ENCODE results near the gene REG3G.

DNA sequence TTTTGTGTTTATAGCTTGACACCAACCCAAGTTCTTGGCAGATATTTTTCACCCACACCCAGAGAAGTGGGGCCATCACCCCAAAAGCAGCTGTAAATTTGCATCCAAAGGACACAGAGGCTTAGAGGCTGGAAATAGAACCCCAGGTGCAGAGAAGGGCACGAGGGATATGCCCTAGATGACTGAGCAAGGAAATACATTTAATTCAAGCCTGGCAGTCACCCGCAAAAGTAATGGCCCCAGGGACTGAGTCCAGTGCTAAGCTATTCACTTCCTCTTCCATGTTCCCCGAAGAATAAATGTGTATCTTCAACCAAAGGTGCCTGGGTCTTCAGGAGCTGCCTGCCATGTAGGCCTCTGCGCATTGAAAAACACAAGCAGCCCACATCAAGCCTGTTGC lies 14.0 kb upstream of the REG3G start:
- TF ChIP-seq, protein P1, sequence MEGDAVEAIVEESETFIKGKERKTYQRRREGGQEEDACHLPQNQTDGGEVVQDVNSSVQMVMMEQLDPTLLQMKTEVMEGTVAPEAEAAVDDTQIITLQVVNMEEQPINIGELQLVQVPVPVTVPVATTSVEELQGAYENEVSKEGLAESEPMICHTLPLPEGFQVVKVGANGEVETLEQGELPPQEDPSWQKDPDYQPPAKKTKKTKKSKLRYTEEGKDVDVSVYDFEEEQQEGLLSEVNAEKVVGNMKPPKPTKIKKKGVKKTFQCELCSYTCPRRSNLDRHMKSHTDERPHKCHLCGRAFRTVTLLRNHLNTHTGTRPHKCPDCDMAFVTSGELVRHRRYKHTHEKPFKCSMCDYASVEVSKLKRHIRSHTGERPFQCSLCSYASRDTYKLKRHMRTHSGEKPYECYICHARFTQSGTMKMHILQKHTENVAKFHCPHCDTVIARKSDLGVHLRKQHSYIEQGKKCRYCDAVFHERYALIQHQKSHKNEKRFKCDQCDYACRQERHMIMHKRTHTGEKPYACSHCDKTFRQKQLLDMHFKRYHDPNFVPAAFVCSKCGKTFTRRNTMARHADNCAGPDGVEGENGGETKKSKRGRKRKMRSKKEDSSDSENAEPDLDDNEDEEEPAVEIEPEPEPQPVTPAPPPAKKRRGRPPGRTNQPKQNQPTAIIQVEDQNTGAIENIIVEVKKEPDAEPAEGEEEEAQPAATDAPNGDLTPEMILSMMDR (conservative IDR thresholded peaks at IDR 0.05; ENCODE audit: low read depth, low read length) = no peak
- TF ChIP-seq EZH2 (IDR thresholded peaks at IDR 0.05; ENCODE audit: borderline replicate concordance, low read depth, low read length, poor library complexity, severe bottlenecking) = no peak

All from A673 (cell line).